Stomach (tissue), 4 donors: ENCODE data around the gene ZNF248.

Source experiments
- CTCF ChIP-seq, 7 experiments: fragments of 450-650 bp in 4 of 7; fragments of 200-600 bp in 3 of 7; sonication (generic) in 3 of 7; IDR thresholded peaks; one replicate each; pipeline ENCODE4 v1.5.1; 2016 to 2019; ENCODE audit warnings: antibody characterized with exemption in 7 of 7, control low read depth in 2 of 7, mild to moderate bottlenecking in 1 of 7
- POLR2A ChIP-seq, 4 donors: fragments of 450-650 bp; IDR thresholded peaks; one replicate each; pipeline ENCODE4 v1.6.1; 2016; ENCODE audit warnings: antibody characterized with exemption in 4 of 4, control low read depth in 2 of 4, mild to moderate bottlenecking in 1 of 4, moderate library complexity in 1 of 4

DNA sequence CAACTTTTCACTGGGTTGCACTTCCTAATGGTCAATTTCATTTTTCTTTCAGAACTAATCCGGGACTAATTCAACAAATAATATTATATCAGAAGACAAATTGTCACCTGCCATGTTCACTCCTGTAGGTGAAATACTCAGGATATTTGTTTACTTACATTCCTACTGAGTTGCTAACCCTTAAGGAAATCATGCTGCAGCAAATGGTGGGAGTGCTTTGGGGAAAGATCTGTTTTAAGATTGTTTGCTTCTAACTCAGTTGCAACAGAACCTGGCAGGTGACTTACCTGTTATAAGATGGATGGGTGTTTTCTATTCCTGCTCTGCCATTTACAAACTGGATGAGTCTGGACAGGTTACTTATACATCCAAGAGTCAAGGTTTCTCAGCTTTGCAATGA lies 81.8 kb downstream of the ZNF248 start:
- TF ChIP-seq CTCF (IDR thresholded peaks at IDR 0.05) = no peak
- no peak for TF ChIP-seq POLR2A (IDR thresholded peaks at IDR 0.05)
